Measurements from ENCODE around the gene HOXC5.

GRCh38 chr12:54053003-54053750 lies 20.3 kb downstream of the HOXC5 start:
- TF ChIP-seq, protein P1, sequence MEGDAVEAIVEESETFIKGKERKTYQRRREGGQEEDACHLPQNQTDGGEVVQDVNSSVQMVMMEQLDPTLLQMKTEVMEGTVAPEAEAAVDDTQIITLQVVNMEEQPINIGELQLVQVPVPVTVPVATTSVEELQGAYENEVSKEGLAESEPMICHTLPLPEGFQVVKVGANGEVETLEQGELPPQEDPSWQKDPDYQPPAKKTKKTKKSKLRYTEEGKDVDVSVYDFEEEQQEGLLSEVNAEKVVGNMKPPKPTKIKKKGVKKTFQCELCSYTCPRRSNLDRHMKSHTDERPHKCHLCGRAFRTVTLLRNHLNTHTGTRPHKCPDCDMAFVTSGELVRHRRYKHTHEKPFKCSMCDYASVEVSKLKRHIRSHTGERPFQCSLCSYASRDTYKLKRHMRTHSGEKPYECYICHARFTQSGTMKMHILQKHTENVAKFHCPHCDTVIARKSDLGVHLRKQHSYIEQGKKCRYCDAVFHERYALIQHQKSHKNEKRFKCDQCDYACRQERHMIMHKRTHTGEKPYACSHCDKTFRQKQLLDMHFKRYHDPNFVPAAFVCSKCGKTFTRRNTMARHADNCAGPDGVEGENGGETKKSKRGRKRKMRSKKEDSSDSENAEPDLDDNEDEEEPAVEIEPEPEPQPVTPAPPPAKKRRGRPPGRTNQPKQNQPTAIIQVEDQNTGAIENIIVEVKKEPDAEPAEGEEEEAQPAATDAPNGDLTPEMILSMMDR (conservative IDR thresholded peaks at IDR 0.05) = no peak
- TF ChIP-seq EZH2 (IDR thresholded peaks at IDR 0.05; ENCODE audit: low read depth) = no peak
